HCT116 (cell line): ENCODE measurements around the gene SPRR4. TPM values are rescaled to one million over a fixed set of nuclear protein-coding genes. Genes with fewer than 3 reads are reported as not detected.

Experiments
- ATAC-seq: fragments of 200-7000 bp; cut with Tn5 transposase; 2 replicates; pipeline ENCODE4 v1.9.1; 2020; ENCODE audit warnings: mild to moderate bottlenecking, moderate library complexity
- BruUV-seq: library from RNA; stranded (reverse); fragments of 400-500 nt; replicated peaks from 2 replicates; lab custom pipeline; 2021; lab: Mats Ljungman, UMichigan
- CTCF ChIA-PET: fragments of 300-600 bp; sonication (Branson Sonifier 250); formaldehyde crosslinking; loops from one replicate; lab custom pipeline; 2021; ENCODE audit warnings: antibody characterized with exemption; lab: Charles Lee
- POLR2A ChIA-PET: fragments of 300-600, 350-600 bp; sonication (Branson Sonifier 250); formaldehyde crosslinking; loops from one replicate; lab custom pipeline; 2021; ENCODE audit warnings: antibody characterized with exemption; lab: Charles Lee
- RAD21 ChIA-PET, 2 experiments: fragments of 300-600 bp; sonication (Branson Sonifier 250); formaldehyde crosslinking; loops; one replicate each; lab custom pipeline; 2023; ENCODE audit warnings: low total read pairs in 2 of 2; ENCODE audit not compliant: uncharacterized antibody in 2 of 2, unreplicated experiment in 2 of 2, low non-redundant PET in 1 of 2; lab: Charles Lee
- DNase-seq: peaks from one replicate; pipeline ENCODE4 v3.0.0-alpha.2; 2010; ENCODE audit warnings: low read depth, low spot score
- H2AFZ ChIP-seq: fragments of 200-600 bp; shearing (Covaris generic), sonication (generic); 2 replicates; pipeline ENCODE4 v1.6.1; 2017; ENCODE audit warnings: low read depth, mixed run types, mixed read lengths, antibody characterized with exemption, low read length; ENCODE audit not compliant: poor library complexity, severe bottlenecking
- H3K27ac ChIP-seq: 2 replicates; pipeline ENCODE4 v1.5.1; 2012; ENCODE audit warnings: low read depth, low read length
- H3K27me3 ChIP-seq: fragments of 200-600 bp; sonication (generic); 2 replicates; pipeline ENCODE4 v1.6.1; 2016; ENCODE audit warnings: mixed run types, low read length, mixed read lengths; ENCODE audit not compliant: insufficient read depth
- H3K36me3 ChIP-seq, 2 experiments: fragments of 200-500 bp in 1 of 2; fragments of 200-600 bp in 1 of 2; sonication (Bioruptor generic) in 1 of 2; sonication (generic) in 1 of 2; 2 replicates each; pipeline versions ENCODE4 v1.5.1 to v1.6.1; 2014 to 2016; ENCODE audit warnings: low read length in 2 of 2, inconsistent platforms in 1 of 2, mixed read lengths in 1 of 2, mixed run types in 1 of 2; ENCODE audit not compliant: insufficient read depth in 2 of 2, control insufficient read depth in 1 of 2
- H3K4me1 ChIP-seq, 2 experiments: fragments of 200-600 bp in 1 of 2; sonication (generic) in 1 of 2; 2 replicates each; pipeline versions ENCODE4 v1.5.1 to v1.6.1; 2012 to 2017; ENCODE audit warnings: low read length in 2 of 2, inconsistent platforms in 1 of 2, mild to moderate bottlenecking in 1 of 2, mixed read lengths in 1 of 2, mixed run types in 1 of 2, moderate library complexity in 1 of 2; ENCODE audit not compliant: insufficient read depth in 2 of 2, control insufficient read depth in 1 of 2
- H3K4me2 ChIP-seq: fragments of 200-600 bp; sonication (generic); 2 replicates; pipeline ENCODE4 v1.6.1; 2017; ENCODE audit warnings: mixed run types, low read length, mixed read lengths
- H3K4me3 ChIP-seq, 2 experiments: fragments of 200-600 bp in 1 of 2; sonication (generic) in 1 of 2; replicated peaks in 1 of 2; 2 replicates each; pipeline ENCODE4 v1.5.1; 2011 to 2016; ENCODE audit warnings: low read length in 2 of 2, control low read depth in 1 of 2, low read depth in 1 of 2, mild to moderate bottlenecking in 1 of 2, mixed read lengths in 1 of 2, mixed run types in 1 of 2
- H3K79me2 ChIP-seq: fragments of 200-600 bp; sonication (generic); 2 replicates; pipeline ENCODE4 v1.6.1; 2017; ENCODE audit warnings: mild to moderate bottlenecking, mixed run types, low read length, moderate library complexity, mixed read lengths; ENCODE audit not compliant: insufficient read depth
- H3K9ac ChIP-seq: fragments of 200-600 bp; sonication (generic); 2 replicates; pipeline ENCODE4 v1.6.1; 2016; ENCODE audit warnings: low read length, mixed read lengths
- H3K9me2 ChIP-seq: fragments of 200-600 bp; sonication (generic), shearing (Covaris generic); 2 replicates; pipeline ENCODE4 v1.6.1; 2017; ENCODE audit warnings: mixed run types, mild to moderate bottlenecking, moderate library complexity; ENCODE audit not compliant: insufficient read depth
- H3K9me3 ChIP-seq, 2 experiments: fragments of 200-500 bp in 1 of 2; fragments of 200-600 bp in 1 of 2; sonication (Bioruptor generic) in 1 of 2; sonication (generic) in 1 of 2; 2 replicates each; pipeline ENCODE4 v1.6.1; 2014 to 2017; ENCODE audit warnings: low read length in 2 of 2, mixed read lengths in 2 of 2, inconsistent platforms in 1 of 2, low read depth in 1 of 2, mild to moderate bottlenecking in 1 of 2, mixed run types in 1 of 2, moderate library complexity in 1 of 2; ENCODE audit not compliant: control insufficient read depth in 1 of 2, insufficient read depth in 1 of 2
- H4K20me1 ChIP-seq: fragments of 200-600 bp; sonication (generic), shearing (Covaris generic); 2 replicates; pipeline ENCODE4 v1.6.1; 2017; ENCODE audit warnings: mixed run types, mild to moderate bottlenecking, moderate library complexity; ENCODE audit not compliant: insufficient read depth
- POLR2A ChIP-seq: IDR thresholded peaks from 2 replicates; pipeline ENCODE4 v1.7.0; 2011; ENCODE audit warnings: borderline replicate concordance; ENCODE audit not compliant: insufficient read depth, insufficient read length; ENCODE audit errors: extremely low read depth
- POLR2AphosphoS5 ChIP-seq: IDR thresholded peaks from 2 replicates; pipeline ENCODE4 v1.6.1; 2011; ENCODE audit warnings: mild to moderate bottlenecking, low read depth, low read length, moderate library complexity
- RAD21 ChIP-seq: IDR thresholded peaks from 2 replicates; pipeline ENCODE4 v1.6.1; 2012; ENCODE audit warnings: low read depth, mild to moderate bottlenecking
- SIN3A ChIP-seq: IDR thresholded peaks from 2 replicates; pipeline ENCODE4 v1.6.1; 2012; ENCODE audit warnings: low read depth
- ZFX ChIP-seq: fragments of 450-650 bp; IDR thresholded peaks from 2 replicates; pipeline ENCODE4 v1.6.1; 2017
- ZNF274 ChIP-seq: fragments of 200-500 bp; sonication (Bioruptor generic); IDR thresholded peaks from 2 replicates; pipeline ENCODE4 v1.6.1; 2014; ENCODE audit warnings: mild to moderate bottlenecking, low read depth, low read length, inconsistent platforms
- intact Hi-C: fragments of 100-400 bp; cut with micrococcal nuclease; formaldehyde crosslinking; loops from 2 replicates; pipeline ENCODE4 v1.10.0; 2022
- total RNA-seq: library from RNA; stranded (reverse); gene quantifications from one replicate; pipeline ENCODE4 v1.2.1, GENCODE V29; 2021; ENCODE audit not compliant: unreplicated experiment
- TF ChIP-seq, protein P1 (sequence below), 3 experiments: fragments of 200-600 bp in 1 of 3; sonication (generic) in 1 of 3; IDR thresholded peaks in 2 of 3; conservative IDR thresholded peaks in 1 of 3; 2 replicates each; pipeline ENCODE4 v1.5.1; 2012 to 2017; ENCODE audit warnings: low read depth in 2 of 3, low read length in 2 of 3, antibody characterized with exemption in 1 of 3, borderline replicate concordance in 1 of 3, control low read depth in 1 of 3, mild to moderate bottlenecking in 1 of 3, mixed read lengths in 1 of 3, mixed run types in 1 of 3, moderate library complexity in 1 of 3; ENCODE audit not compliant: insufficient read depth in 1 of 3
- TF ChIP-seq, protein P2 (sequence below): IDR thresholded peaks from 2 replicates; pipeline ENCODE4 v1.6.1; 2012; ENCODE audit warnings: low read depth

The SPRR4 gene
- total RNA-seq, 1 experiment from 2014 or later: not detected

DNA sequence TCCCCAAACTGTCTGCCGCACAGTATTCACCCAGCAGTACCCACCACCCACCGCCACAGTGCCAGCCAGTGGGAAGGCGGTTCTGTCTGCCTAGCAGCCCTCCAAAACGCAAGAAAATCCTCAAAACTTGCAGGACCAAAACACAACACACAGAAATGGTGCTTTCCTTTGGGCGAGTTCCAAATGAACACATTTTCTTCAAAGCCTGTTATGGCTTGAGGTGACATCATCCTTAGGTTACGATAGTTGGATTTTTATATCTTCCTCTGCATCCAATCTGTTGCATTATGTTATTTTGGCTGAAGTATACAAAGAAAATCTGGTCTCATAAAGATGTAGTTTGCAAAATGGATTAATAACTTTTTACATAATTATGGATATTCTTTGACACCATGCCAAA lies 22.7 kb downstream of the SPRR4 start:
- no peak overlapping the region for H2AFZ ChIP-seq
- TF ChIP-seq, protein P1, sequence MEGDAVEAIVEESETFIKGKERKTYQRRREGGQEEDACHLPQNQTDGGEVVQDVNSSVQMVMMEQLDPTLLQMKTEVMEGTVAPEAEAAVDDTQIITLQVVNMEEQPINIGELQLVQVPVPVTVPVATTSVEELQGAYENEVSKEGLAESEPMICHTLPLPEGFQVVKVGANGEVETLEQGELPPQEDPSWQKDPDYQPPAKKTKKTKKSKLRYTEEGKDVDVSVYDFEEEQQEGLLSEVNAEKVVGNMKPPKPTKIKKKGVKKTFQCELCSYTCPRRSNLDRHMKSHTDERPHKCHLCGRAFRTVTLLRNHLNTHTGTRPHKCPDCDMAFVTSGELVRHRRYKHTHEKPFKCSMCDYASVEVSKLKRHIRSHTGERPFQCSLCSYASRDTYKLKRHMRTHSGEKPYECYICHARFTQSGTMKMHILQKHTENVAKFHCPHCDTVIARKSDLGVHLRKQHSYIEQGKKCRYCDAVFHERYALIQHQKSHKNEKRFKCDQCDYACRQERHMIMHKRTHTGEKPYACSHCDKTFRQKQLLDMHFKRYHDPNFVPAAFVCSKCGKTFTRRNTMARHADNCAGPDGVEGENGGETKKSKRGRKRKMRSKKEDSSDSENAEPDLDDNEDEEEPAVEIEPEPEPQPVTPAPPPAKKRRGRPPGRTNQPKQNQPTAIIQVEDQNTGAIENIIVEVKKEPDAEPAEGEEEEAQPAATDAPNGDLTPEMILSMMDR (IDR thresholded peaks at IDR 0.05 in 2 of 3, conservative IDR thresholded peaks at IDR 0.05 in 1 of 3; ENCODE audit: borderline replicate concordance in 1 of 3, insufficient read depth in 1 of 3, low read depth in 2 of 3, low read length in 2 of 3): no peak
- no peak for TF ChIP-seq POLR2A
- TF ChIP-seq, protein P2, sequence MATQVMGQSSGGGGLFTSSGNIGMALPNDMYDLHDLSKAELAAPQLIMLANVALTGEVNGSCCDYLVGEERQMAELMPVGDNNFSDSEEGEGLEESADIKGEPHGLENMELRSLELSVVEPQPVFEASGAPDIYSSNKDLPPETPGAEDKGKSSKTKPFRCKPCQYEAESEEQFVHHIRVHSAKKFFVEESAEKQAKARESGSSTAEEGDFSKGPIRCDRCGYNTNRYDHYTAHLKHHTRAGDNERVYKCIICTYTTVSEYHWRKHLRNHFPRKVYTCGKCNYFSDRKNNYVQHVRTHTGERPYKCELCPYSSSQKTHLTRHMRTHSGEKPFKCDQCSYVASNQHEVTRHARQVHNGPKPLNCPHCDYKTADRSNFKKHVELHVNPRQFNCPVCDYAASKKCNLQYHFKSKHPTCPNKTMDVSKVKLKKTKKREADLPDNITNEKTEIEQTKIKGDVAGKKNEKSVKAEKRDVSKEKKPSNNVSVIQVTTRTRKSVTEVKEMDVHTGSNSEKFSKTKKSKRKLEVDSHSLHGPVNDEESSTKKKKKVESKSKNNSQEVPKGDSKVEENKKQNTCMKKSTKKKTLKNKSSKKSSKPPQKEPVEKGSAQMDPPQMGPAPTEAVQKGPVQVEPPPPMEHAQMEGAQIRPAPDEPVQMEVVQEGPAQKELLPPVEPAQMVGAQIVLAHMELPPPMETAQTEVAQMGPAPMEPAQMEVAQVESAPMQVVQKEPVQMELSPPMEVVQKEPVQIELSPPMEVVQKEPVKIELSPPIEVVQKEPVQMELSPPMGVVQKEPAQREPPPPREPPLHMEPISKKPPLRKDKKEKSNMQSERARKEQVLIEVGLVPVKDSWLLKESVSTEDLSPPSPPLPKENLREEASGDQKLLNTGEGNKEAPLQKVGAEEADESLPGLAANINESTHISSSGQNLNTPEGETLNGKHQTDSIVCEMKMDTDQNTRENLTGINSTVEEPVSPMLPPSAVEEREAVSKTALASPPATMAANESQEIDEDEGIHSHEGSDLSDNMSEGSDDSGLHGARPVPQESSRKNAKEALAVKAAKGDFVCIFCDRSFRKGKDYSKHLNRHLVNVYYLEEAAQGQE: no peak
- TF ChIP-seq SIN3A: no peak
- no peak for TF ChIP-seq RAD21
- no peak for TF ChIP-seq ZNF274
- TF ChIP-seq POLR2AphosphoS5: no peak
- TF ChIP-seq ZFX: no peak
- H3K9me3 ChIP-seq: no peaks in the 10 kb centered on the region
- intact Hi-C loops: no loop called here
- no peak overlapping the region for H3K4me3 ChIP-seq
- no peak for ATAC-seq
- H3K36me3 ChIP-seq: no peaks in the 10 kb centered on the region
- no peak overlapping the region for H3K9ac ChIP-seq
- H3K27ac ChIP-seq: no peak overlapping the region
- peaks cover 25% of the 10 kb centered on the region; the same call in 1 of the 2 replicates for H3K27me3 ChIP-seq
- no peak overlapping the region for H3K4me2 ChIP-seq
- BruUV-seq: no TSS peak
- no peaks in the 10 kb centered on the region for H3K4me1 ChIP-seq
- ChIA-PET CTCF (no interaction called here), RAD21 (no interaction called here), POLR2A (no interaction called here)
- no peaks in the 10 kb centered on the region for H3K9me2 ChIP-seq
- no peaks in the 10 kb centered on the region for H3K79me2 ChIP-seq
- no peak for DNase-seq
- H4K20me1 ChIP-seq: no peaks in the 10 kb centered on the region
